IMR-90 (cell line): ENCODE measurements around the gene STAG1. TPM values are rescaled to one million over a fixed set of nuclear protein-coding genes. Genes with fewer than 3 reads are reported as not detected.

Source experiments
- ATAC-seq: fragments of 200-7000 bp; cut with Tn5 transposase; 2 replicates; pipeline ENCODE4 v1.9.1; 2020; ENCODE audit warnings: low read depth, mild to moderate bottlenecking, moderate library complexity
- BruUV-seq: library from RNA; stranded (reverse); fragments of 400-500 nt; replicated peaks from 2 replicates; lab custom pipeline; 2021; lab: Mats Ljungman, UMichigan
- CTCF ChIA-PET: fragments of 300-600 bp; formaldehyde crosslinking; extraction: SDS; loops from one replicate; lab custom pipeline; 2021; ENCODE audit warnings: antibody characterized with exemption; lab: Yijun Ruan, JAX
- POLR2A ChIA-PET: fragments of 300-600 bp; sonication (Branson Sonifier 250); formaldehyde crosslinking; loops from one replicate; lab custom pipeline; 2022; ENCODE audit warnings: antibody characterized with exemption; ENCODE audit not compliant: unreplicated experiment; lab: Charles Lee
- DNase-seq: peaks from one replicate; pipeline ENCODE4 v3.0.0; 2013
- H2AFZ ChIP-seq: replicated peaks from 2 replicates; pipeline ENCODE3; 2013; ENCODE audit warnings: low read length, mild to moderate bottlenecking; ENCODE audit not compliant: poor library complexity
- H2AK5ac ChIP-seq: 2 replicates; pipeline ENCODE4 v1.6.1; 2013; ENCODE audit warnings: low read depth, low read length, inconsistent platforms
- H2AK9ac ChIP-seq: replicated peaks from 2 replicates; pipeline ENCODE3; 2013; ENCODE audit warnings: mild to moderate bottlenecking, low read depth, low read length, moderate library complexity; ENCODE audit not compliant: poor library complexity
- H2BK120ac ChIP-seq: 2 replicates; pipeline ENCODE4 v1.6.1; 2013; ENCODE audit warnings: low read depth, low read length, inconsistent platforms
- H2BK15ac ChIP-seq: 3 replicates; pipeline ENCODE4 v1.6.1; 2013; ENCODE audit warnings: low read depth, low read length, inconsistent platforms
- H2BK20ac ChIP-seq: 2 replicates; pipeline ENCODE4 v1.6.1; 2013; ENCODE audit warnings: low read depth, mild to moderate bottlenecking, inconsistent platforms, low read length, moderate library complexity
- H2BK5ac ChIP-seq: 2 replicates; pipeline ENCODE4 v1.6.1; 2013; ENCODE audit warnings: mild to moderate bottlenecking, low read depth, low read length, inconsistent platforms; ENCODE audit not compliant: poor library complexity, severe bottlenecking
- H3K14ac ChIP-seq: replicated peaks from 2 replicates; pipeline ENCODE4 v1.6.1; 2013; ENCODE audit warnings: low read depth, low read length, inconsistent platforms
- H3K18ac ChIP-seq: 2 replicates; pipeline ENCODE4 v1.6.1; 2013; ENCODE audit warnings: low read depth, low read length, control low read depth
- H3K23ac ChIP-seq: 2 replicates; pipeline ENCODE4 v1.6.1; 2013; ENCODE audit warnings: low read depth, low read length, inconsistent platforms
- H3K27ac ChIP-seq: 2 replicates; pipeline ENCODE4 v1.5.1; 2013; ENCODE audit warnings: mild to moderate bottlenecking, control low read depth, low read length; ENCODE audit not compliant: insufficient read depth
- H3K27me3 ChIP-seq: 2 replicates; pipeline ENCODE4 v1.6.1; 2013; ENCODE audit warnings: low read length; ENCODE audit not compliant: control insufficient read depth, insufficient read depth
- H3K36me3 ChIP-seq: 2 replicates; pipeline ENCODE4 v1.6.1; 2013; ENCODE audit warnings: low read length, mixed read lengths; ENCODE audit not compliant: control insufficient read depth, insufficient read depth
- H3K4ac ChIP-seq: 2 replicates; pipeline ENCODE4 v1.6.1; 2013; ENCODE audit warnings: low read depth, low read length, inconsistent platforms
- H3K4me1 ChIP-seq: 2 replicates; pipeline ENCODE4 v1.6.1; 2013; ENCODE audit warnings: low read length, mixed read lengths; ENCODE audit not compliant: control insufficient read depth, insufficient read depth
- H3K4me2 ChIP-seq: 2 replicates; pipeline ENCODE4 v1.6.1; 2013; ENCODE audit warnings: low read depth, mild to moderate bottlenecking, control low read depth, low read length, moderate library complexity
- H3K4me3 ChIP-seq: 2 replicates; pipeline ENCODE4 v1.5.1; 2013; ENCODE audit warnings: low read depth, mild to moderate bottlenecking, control low read depth, low read length, moderate library complexity; ENCODE audit not compliant: insufficient read depth
- H3K56ac ChIP-seq: 2 replicates; pipeline ENCODE4 v1.6.1; 2013; ENCODE audit warnings: low read length, inconsistent platforms; ENCODE audit not compliant: insufficient read depth; ENCODE audit errors: extremely low read depth
- H3K79me1 ChIP-seq, 2 experiments: 2 replicates each; pipeline ENCODE4 v1.6.1; 2013; ENCODE audit warnings: low read length in 2 of 2, inconsistent platforms in 1 of 2, low read depth in 1 of 2
- H3K9ac ChIP-seq: 2 replicates; pipeline ENCODE4 v1.6.1; 2013; ENCODE audit warnings: low read depth, low read length, control low read depth
- H3K9me1 ChIP-seq: 2 replicates; pipeline ENCODE4 v1.6.1; 2013; ENCODE audit warnings: low read length, inconsistent platforms; ENCODE audit not compliant: insufficient read depth
- H3K9me3 ChIP-seq: 2 replicates; pipeline ENCODE4 v1.6.1; 2013; ENCODE audit warnings: low read length; ENCODE audit not compliant: control insufficient read depth, insufficient read depth
- H4K20me1 ChIP-seq: 2 replicates; pipeline ENCODE4 v1.6.1; 2013; ENCODE audit warnings: low read length, inconsistent platforms; ENCODE audit not compliant: insufficient read depth
- H4K5ac ChIP-seq: 2 replicates; pipeline ENCODE4 v1.6.1; 2013; ENCODE audit warnings: mild to moderate bottlenecking, low read depth, low read length, control low read depth
- H4K8ac ChIP-seq, 2 experiments: 2 replicates each; pipeline ENCODE4 v1.6.1; 2013; ENCODE audit warnings: low read depth in 2 of 2, low read length in 2 of 2, control low read depth in 1 of 2, inconsistent platforms in 1 of 2
- H4K91ac ChIP-seq: 2 replicates; pipeline ENCODE4 v1.6.1; 2013; ENCODE audit warnings: low read depth, low read length, inconsistent platforms; ENCODE audit not compliant: insufficient read depth
- BHLHE40 ChIP-seq: fragments of 150-350 bp; IDR thresholded peaks from 2 replicates; pipeline ENCODE4 v1.6.1; 2016; ENCODE audit warnings: mild to moderate bottlenecking, low read depth, low read length
- CEBPB ChIP-seq: IDR thresholded peaks from 2 replicates; pipeline ENCODE4 v1.6.1; 2012; ENCODE audit warnings: low read depth, low read length, improper control_type of control experiment
- CHD1 ChIP-seq: IDR thresholded peaks from 2 replicates; pipeline ENCODE4 v1.6.1; 2012; ENCODE audit warnings: low read depth, low read length, improper control_type of control experiment
- FOS ChIP-seq: fragments of 150-350 bp; IDR thresholded peaks from 2 replicates; pipeline ENCODE4 v1.6.1; 2016; ENCODE audit warnings: low read depth, low read length
- MAFK ChIP-seq: IDR thresholded peaks from 2 replicates; pipeline ENCODE4 v1.6.1; 2012; ENCODE audit warnings: low read depth, low read length, improper control_type of control experiment
- MAZ ChIP-seq: IDR thresholded peaks from 2 replicates; pipeline ENCODE4 v1.6.1; 2012; ENCODE audit warnings: low read depth, mild to moderate bottlenecking, low read length, improper control_type of control experiment, moderate library complexity, borderline replicate concordance
- MXI1 ChIP-seq: IDR thresholded peaks from 2 replicates; pipeline ENCODE4 v1.6.1; 2012; ENCODE audit warnings: low read depth, mild to moderate bottlenecking, low read length, moderate library complexity, borderline replicate concordance
- NFE2L2 ChIP-seq: fragments of 150-350 bp; IDR thresholded peaks from 2 replicates; pipeline ENCODE4 v1.6.1; 2016; ENCODE audit warnings: low read depth, mild to moderate bottlenecking, low read length
- POLR2A ChIP-seq: IDR thresholded peaks from 2 replicates; pipeline ENCODE4 v1.6.1; 2012; ENCODE audit warnings: mild to moderate bottlenecking, low read depth, low read length
- RAD21 ChIP-seq: IDR thresholded peaks from 2 replicates; pipeline ENCODE4 v1.6.1; 2012; ENCODE audit warnings: low read length, improper control_type of control experiment
- RCOR1 ChIP-seq: IDR thresholded peaks from 2 replicates; pipeline ENCODE4 v1.6.1; 2012; ENCODE audit warnings: mild to moderate bottlenecking, low read length, improper control_type of control experiment; ENCODE audit not compliant: insufficient replicate concordance
- RFX5 ChIP-seq: IDR thresholded peaks from 2 replicates; pipeline ENCODE4 v1.8.0; 2012; ENCODE audit warnings: low read depth, mild to moderate bottlenecking, low read length, moderate library complexity
- SMC3 ChIP-seq: fragments of 150-350 bp; IDR thresholded peaks from 2 replicates; pipeline ENCODE4 v1.6.1; 2016; ENCODE audit warnings: low read depth, mild to moderate bottlenecking, antibody characterized with exemption, low read length, moderate library complexity
- WGBS, 2 experiments: methylation state at CpG; one replicate each; pipeline versions ENCODE4 v1.1.5 to v1.1.7; 2013; ENCODE audit warnings: missing lambda C conversion rate in 2 of 2; ENCODE audit not compliant: insufficient read length in 1 of 2; ENCODE audit errors: extremely low coverage in 2 of 2; 5-methylcytosine and 5-hydroxymethylcytosine counted together
- dilution Hi-C: fragments of 300-500 bp; cut with HindIII; formaldehyde crosslinking; loops from one replicate; pipeline ENCODE4 v1.14.3; 2018; ENCODE audit warnings: low sequenced_read_pairs; ENCODE audit not compliant: unreplicated experiment
- in situ Hi-C: fragments of 300-500 bp; cut with MboI; formaldehyde crosslinking; loops from 3 replicates; pipeline ENCODE4 v1.14.3; 2019; ENCODE audit warnings: low sequenced_read_pairs, inconsistent platforms, mixed read lengths
- intact Hi-C: fragments of 100-400 bp; cut with micrococcal nuclease; formaldehyde crosslinking; loops from 2 replicates; pipeline ENCODE4 v1.10.0; 2022
- polyA plus RNA-seq, 3 experiments: library from polyadenylated mRNA; depleted of rRNA; stranded (reverse); fragments of >200 nt; gene quantifications; 2 replicates each; pipeline ENCODE4 v1.2.3, GENCODE V29; 2012; ENCODE audit warnings: low replicate concordance in 1 of 3
- total RNA-seq: library from RNA; depleted of rRNA; stranded (reverse); fragments of >200 nt; gene quantifications from 2 replicates; pipeline ENCODE4 v1.2.3, GENCODE V29; 2012
- TF ChIP-seq, protein P1 (sequence below): fragments of 150-350 bp; IDR thresholded peaks from 2 replicates; pipeline ENCODE4 v1.6.1; 2016; ENCODE audit warnings: low read depth, mild to moderate bottlenecking, low read length, moderate library complexity, borderline replicate concordance
- TF ChIP-seq, protein P2 (sequence below): conservative IDR thresholded peaks from 2 replicates; pipeline ENCODE4 v1.5.1; 2012; ENCODE audit warnings: mild to moderate bottlenecking, low read depth, low read length, improper control_type of control experiment
- TF ChIP-seq, protein P3 (sequence below): fragments of 150-350 bp; IDR thresholded peaks from 2 replicates; pipeline ENCODE4 v1.6.1; 2017; ENCODE audit warnings: mild to moderate bottlenecking, antibody characterized with exemption, low read length, low read depth

The STAG1 gene
- total and polyA plus RNA-seq, 2 of the 4 experiments (the other 2 are of a cell fraction): 9.6 to 32.3 TPM

DNA sequence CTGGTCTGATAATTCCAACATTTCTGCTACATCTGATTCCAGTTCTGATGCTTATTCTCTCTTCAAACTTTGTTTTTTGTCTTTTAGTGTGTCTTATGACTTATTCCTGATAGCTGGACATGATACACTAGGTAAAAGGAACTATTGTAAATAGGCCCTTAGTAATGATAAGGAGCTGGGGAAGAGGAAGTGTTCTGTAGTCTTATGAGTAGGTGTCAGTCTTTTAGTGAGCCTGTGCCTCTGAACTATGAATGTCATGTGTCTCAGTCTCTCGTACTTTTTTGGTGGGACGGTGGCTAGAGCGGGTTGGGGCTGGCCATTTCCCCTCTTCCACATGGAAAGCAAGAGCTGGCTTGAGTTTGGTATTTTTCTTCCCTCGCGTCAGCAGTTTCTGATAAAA, 460.9 kb downstream of the STAG1 start:
- no peak overlapping the region for H2AK9ac ChIP-seq
- in situ Hi-C loops (no loop called here), dilution Hi-C loops (no loop called here), intact Hi-C loops (no loop called here)
- TF ChIP-seq RCOR1: no peak
- no peak for TF ChIP-seq POLR2A
- no peak for TF ChIP-seq NFE2L2
- no peak for TF ChIP-seq MAZ
- TF ChIP-seq, protein P1, sequence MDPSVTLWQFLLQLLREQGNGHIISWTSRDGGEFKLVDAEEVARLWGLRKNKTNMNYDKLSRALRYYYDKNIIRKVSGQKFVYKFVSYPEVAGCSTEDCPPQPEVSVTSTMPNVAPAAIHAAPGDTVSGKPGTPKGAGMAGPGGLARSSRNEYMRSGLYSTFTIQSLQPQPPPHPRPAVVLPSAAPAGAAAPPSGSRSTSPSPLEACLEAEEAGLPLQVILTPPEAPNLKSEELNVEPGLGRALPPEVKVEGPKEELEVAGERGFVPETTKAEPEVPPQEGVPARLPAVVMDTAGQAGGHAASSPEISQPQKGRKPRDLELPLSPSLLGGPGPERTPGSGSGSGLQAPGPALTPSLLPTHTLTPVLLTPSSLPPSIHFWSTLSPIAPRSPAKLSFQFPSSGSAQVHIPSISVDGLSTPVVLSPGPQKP: no peak
- TF ChIP-seq RFX5: no peak
- no peak for TF ChIP-seq RAD21
- TF ChIP-seq, protein P2, sequence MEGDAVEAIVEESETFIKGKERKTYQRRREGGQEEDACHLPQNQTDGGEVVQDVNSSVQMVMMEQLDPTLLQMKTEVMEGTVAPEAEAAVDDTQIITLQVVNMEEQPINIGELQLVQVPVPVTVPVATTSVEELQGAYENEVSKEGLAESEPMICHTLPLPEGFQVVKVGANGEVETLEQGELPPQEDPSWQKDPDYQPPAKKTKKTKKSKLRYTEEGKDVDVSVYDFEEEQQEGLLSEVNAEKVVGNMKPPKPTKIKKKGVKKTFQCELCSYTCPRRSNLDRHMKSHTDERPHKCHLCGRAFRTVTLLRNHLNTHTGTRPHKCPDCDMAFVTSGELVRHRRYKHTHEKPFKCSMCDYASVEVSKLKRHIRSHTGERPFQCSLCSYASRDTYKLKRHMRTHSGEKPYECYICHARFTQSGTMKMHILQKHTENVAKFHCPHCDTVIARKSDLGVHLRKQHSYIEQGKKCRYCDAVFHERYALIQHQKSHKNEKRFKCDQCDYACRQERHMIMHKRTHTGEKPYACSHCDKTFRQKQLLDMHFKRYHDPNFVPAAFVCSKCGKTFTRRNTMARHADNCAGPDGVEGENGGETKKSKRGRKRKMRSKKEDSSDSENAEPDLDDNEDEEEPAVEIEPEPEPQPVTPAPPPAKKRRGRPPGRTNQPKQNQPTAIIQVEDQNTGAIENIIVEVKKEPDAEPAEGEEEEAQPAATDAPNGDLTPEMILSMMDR: no peak
- TF ChIP-seq MXI1: no peak
- TF ChIP-seq CEBPB: no peak
- no peak for TF ChIP-seq CHD1
- no peak for TF ChIP-seq MAFK
- TF ChIP-seq SMC3: no peak
- TF ChIP-seq BHLHE40: no peak
- no peak for TF ChIP-seq FOS
- TF ChIP-seq, protein P3, sequence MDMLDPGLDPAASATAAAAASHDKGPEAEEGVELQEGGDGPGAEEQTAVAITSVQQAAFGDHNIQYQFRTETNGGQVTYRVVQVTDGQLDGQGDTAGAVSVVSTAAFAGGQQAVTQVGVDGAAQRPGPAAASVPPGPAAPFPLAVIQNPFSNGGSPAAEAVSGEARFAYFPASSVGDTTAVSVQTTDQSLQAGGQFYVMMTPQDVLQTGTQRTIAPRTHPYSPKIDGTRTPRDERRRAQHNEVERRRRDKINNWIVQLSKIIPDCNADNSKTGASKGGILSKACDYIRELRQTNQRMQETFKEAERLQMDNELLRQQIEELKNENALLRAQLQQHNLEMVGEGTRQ: no peak
- no peak overlapping the region for H2BK120ac ChIP-seq
- no peaks in the 10 kb centered on the region for H3K27me3 ChIP-seq
- H3K4me3 ChIP-seq: no peak overlapping the region
- no peak overlapping the region for H3K27ac ChIP-seq
- no peak overlapping the region for H3K18ac ChIP-seq
- H4K91ac ChIP-seq: no peak overlapping the region
- no peak overlapping the region for H2BK5ac ChIP-seq
- no peak overlapping the region for H3K23ac ChIP-seq
- no peak overlapping the region for H3K4me2 ChIP-seq
- WGBS, 2 experiments: 100% methylated on average over 1 of the region's 5 CpGs; no CpG with 5 or more reads in 1 of the 2 experiments
- H4K5ac ChIP-seq: no peak overlapping the region
- no peak overlapping the region for H2BK15ac ChIP-seq
- H3K9ac ChIP-seq: no peak overlapping the region
- no peak for ATAC-seq
- ChIA-PET POLR2A (no interaction called here), CTCF (interaction anchor here (0.6 kb wide), 1 partner anchor 461 kb away, joined by 4 read pairs; no protein-coding TSS in a partner anchor)
- H4K8ac ChIP-seq: no peak overlapping the region
- H3K36me3 ChIP-seq: peaks cover 9% of the 10 kb centered on the region; the same call in 1 of the 2 replicates
- H3K14ac ChIP-seq: no peak overlapping the region
- no peak overlapping the region for H3K56ac ChIP-seq
- no peak overlapping the region for H2AFZ ChIP-seq
- H4K20me1 ChIP-seq: no peaks in the 10 kb centered on the region
- H3K4ac ChIP-seq: no peak overlapping the region
- H3K79me1 ChIP-seq: peaks cover 0 to 3% of the 10 kb centered on the region in 2 experiments; a peak in 1 of 4 replicates
- no peaks in the 10 kb centered on the region for H3K9me1 ChIP-seq
- H2AK5ac ChIP-seq: no peak overlapping the region
- H3K9me3 ChIP-seq: no peaks in the 10 kb centered on the region
- no peak for DNase-seq
- no TSS peak for BruUV-seq
- H3K4me1 ChIP-seq: no peaks in the 10 kb centered on the region
- H2BK20ac ChIP-seq: no peak overlapping the region
